Adrenal gland (tissue), 5 donors: ENCODE measurements around the gene TMEM132D.

ENCODE experiments used
- POLR2A ChIP-seq, 2 donors: fragments of 450-650 bp; IDR thresholded peaks; one replicate each; pipeline ENCODE4 v1.6.1; 2017; ENCODE audit warnings: antibody characterized with exemption in 2 of 2, mild to moderate bottlenecking in 2 of 2, moderate library complexity in 1 of 2
- TF ChIP-seq, protein P1 (sequence below), 6 experiments: fragments of 450-650 bp in 4 of 6; fragments of 200-600 bp in 2 of 6; sonication (generic) in 1 of 6; IDR thresholded peaks; 1 replicate in 5 of 6; 2 replicates in 1 of 6; pipeline versions ENCODE4 v1.5.1 to v1.8.0; 2016 to 2021; ENCODE audit warnings: antibody characterized with exemption in 6 of 6, mild to moderate bottlenecking in 2 of 6, moderate library complexity in 1 of 6
- donor health status: DM: no; HTN: no; CAD: no.

DNA sequence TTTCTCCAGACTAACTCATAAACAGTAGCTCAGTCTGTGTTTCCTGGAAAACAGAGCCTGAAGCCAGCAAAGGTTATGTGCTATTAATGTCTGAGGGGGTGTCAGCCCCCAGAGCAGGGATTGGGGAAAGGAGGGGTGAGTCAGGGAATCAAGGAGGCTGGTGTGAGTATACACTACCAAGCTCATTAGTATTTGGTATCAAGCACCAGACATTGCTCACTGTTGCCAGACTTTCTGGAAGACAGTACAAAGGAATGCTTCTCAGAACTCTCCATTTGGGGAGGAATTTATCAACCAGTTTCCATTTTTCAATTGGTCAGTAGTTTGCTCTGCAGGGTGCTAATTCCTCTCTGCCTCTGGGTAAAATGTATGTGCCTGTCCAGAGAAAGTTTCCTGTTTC lies 607.2 kb downstream of the TMEM132D start:
- TF ChIP-seq, protein P1, sequence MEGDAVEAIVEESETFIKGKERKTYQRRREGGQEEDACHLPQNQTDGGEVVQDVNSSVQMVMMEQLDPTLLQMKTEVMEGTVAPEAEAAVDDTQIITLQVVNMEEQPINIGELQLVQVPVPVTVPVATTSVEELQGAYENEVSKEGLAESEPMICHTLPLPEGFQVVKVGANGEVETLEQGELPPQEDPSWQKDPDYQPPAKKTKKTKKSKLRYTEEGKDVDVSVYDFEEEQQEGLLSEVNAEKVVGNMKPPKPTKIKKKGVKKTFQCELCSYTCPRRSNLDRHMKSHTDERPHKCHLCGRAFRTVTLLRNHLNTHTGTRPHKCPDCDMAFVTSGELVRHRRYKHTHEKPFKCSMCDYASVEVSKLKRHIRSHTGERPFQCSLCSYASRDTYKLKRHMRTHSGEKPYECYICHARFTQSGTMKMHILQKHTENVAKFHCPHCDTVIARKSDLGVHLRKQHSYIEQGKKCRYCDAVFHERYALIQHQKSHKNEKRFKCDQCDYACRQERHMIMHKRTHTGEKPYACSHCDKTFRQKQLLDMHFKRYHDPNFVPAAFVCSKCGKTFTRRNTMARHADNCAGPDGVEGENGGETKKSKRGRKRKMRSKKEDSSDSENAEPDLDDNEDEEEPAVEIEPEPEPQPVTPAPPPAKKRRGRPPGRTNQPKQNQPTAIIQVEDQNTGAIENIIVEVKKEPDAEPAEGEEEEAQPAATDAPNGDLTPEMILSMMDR (IDR thresholded peaks at IDR 0.05) = no peak
- TF ChIP-seq POLR2A (IDR thresholded peaks at IDR 0.05) = no peak
